ENCODE data around the gene NAA15. TPM values are rescaled to one million over a fixed set of nuclear protein-coding genes. Genes with fewer than 3 reads are reported as not detected.

The NAA15 gene
- total RNA-seq, 1 donor from 2014 or later, result 86.7 TPM

- Mint-ChIP-seq H3K27me3 (ENCODE audit: low read depth) (peaks cover 67% of the 10 kb centered on the region), H3K27ac (no peak overlapping the region), H3K36me3 (ENCODE audit: low read depth) (peaks cover 8% of the 10 kb centered on the region), H3K4me1 (ENCODE audit: low read depth) (peaks cover 14% of the 10 kb centered on the region), H3K9me3 (peaks cover 7% of the 10 kb centered on the region), H3K4me3 (ENCODE audit: low read depth) (peak overlapping the region; percentile 72)
- intact Hi-C loops (cut with micrococcal nuclease), result no loop called here
- DNase-seq (ENCODE audit: low spot score), result no peak
Observed at GRCh38 chr4:139278912-139279759, 22.2 kb upstream of the NAA15 start.

GRCh38 chr4:139279760-139280620, 21.3 kb upstream of the NAA15 start, which contains the start of gene MGARP:
Gene MGARP (minus strand): TSS chr4:139280225. CDS start chr4:139280158, 67 bp downstream.
- Mint-ChIP-seq H3K27me3 (ENCODE audit: low read depth) (peaks cover 67% of the 10 kb centered on the region), H3K27ac (no peak within 1 kb of the TSS), H3K9me3 (peaks cover 16% of the 10 kb centered on the region), H3K4me3 (ENCODE audit: low read depth) (peak within 1 kb of the TSS; percentile 72), H3K36me3 (ENCODE audit: low read depth) (peaks cover 16% of the 10 kb centered on the region), H3K4me1 (ENCODE audit: low read depth) (peaks cover 14% of the 10 kb centered on the region)
- intact Hi-C loops (cut with micrococcal nuclease), result loop anchor here (2.0 kb wide), 2 partner anchors 13 to 15 kb away; no protein-coding TSS in a partner anchor
- no peak for DNase-seq (ENCODE audit: low spot score)

- Mint-ChIP-seq H3K36me3 (ENCODE audit: low read depth) (peaks cover 22% of the 10 kb centered on the region), H3K4me1 (ENCODE audit: low read depth) (peaks cover 14% of the 10 kb centered on the region), H3K4me3 (ENCODE audit: low read depth) (no peak overlapping the region), H3K9me3 (peaks cover 22% of the 10 kb centered on the region), H3K27me3 (ENCODE audit: low read depth) (peaks cover 54% of the 10 kb centered on the region), H3K27ac (no peak overlapping the region)
- intact Hi-C loops (cut with micrococcal nuclease), result no loop called here
- DNase-seq (ENCODE audit: low spot score), result no peak
Observed at GRCh38 chr4:139282065-139282720, 19.1 kb upstream of the NAA15 start.

GRCh38 chr4:139282721-139283075, 18.6 kb upstream of the NAA15 start:
- H3K4me3 Mint-ChIP-seq (ENCODE audit: low read depth), result no peak overlapping the region
- H3K27me3 Mint-ChIP-seq (ENCODE audit: low read depth), result peaks cover 50% of the 10 kb centered on the region
- peaks cover 14% of the 10 kb centered on the region for H3K4me1 Mint-ChIP-seq (ENCODE audit: low read depth)
- no peak for DNase-seq (ENCODE audit: low spot score)
- intact Hi-C loops (cut with micrococcal nuclease), result no loop called here
- peaks cover 22% of the 10 kb centered on the region for H3K9me3 Mint-ChIP-seq
- peaks cover 22% of the 10 kb centered on the region for H3K36me3 Mint-ChIP-seq (ENCODE audit: low read depth)
- no peak overlapping the region for H3K27ac Mint-ChIP-seq

GRCh38 chr4:139286186-139286698, 15.1 kb upstream of the NAA15 start:
- Mint-ChIP-seq H3K9me3 (peaks cover 22% of the 10 kb centered on the region), H3K4me1 (ENCODE audit: low read depth) (no peaks in the 10 kb centered on the region), H3K36me3 (ENCODE audit: low read depth) (peaks cover 37% of the 10 kb centered on the region), H3K4me3 (ENCODE audit: low read depth) (no peak overlapping the region), H3K27me3 (ENCODE audit: low read depth) (peaks cover 17% of the 10 kb centered on the region), H3K27ac (no peak overlapping the region)
- intact Hi-C loops (cut with micrococcal nuclease), result no loop called here
- DNase-seq (ENCODE audit: low spot score), result no peak

GRCh38 chr4:139295206-139295941, 5.9 kb upstream of the NAA15 start:
- H3K27ac Mint-ChIP-seq, result peak overlapping the region; percentile 96
- H3K36me3 Mint-ChIP-seq (ENCODE audit: low read depth), result peaks cover 28% of the 10 kb centered on the region
- H3K4me3 Mint-ChIP-seq (ENCODE audit: low read depth), result peak overlapping the region; percentile 96
- DNase-seq (ENCODE audit: low spot score), result peak; percentile 91
- peaks cover 28% of the 10 kb centered on the region for H3K4me1 Mint-ChIP-seq (ENCODE audit: low read depth)
- intact Hi-C loops (cut with micrococcal nuclease), result loop anchor here (1.0 to 5.0 kb wide), 7 partner anchors 15 to 280 kb away; partner anchors contain the start of genes MGARP and NOCT
- no peaks in the 10 kb centered on the region for H3K27me3 Mint-ChIP-seq (ENCODE audit: low read depth)
- H3K9me3 Mint-ChIP-seq, result no peaks in the 10 kb centered on the region

GRCh38 chr4:139295942-139296299, 5.4 kb upstream of the NAA15 start:
- no peak for DNase-seq (ENCODE audit: low spot score)
- intact Hi-C loops (cut with micrococcal nuclease), result loop anchor here (1.0 to 5.0 kb wide), 7 partner anchors 15 to 281 kb away; partner anchors contain the start of genes MGARP and NOCT
- Mint-ChIP-seq H3K9me3 (no peaks in the 10 kb centered on the region), H3K36me3 (ENCODE audit: low read depth) (peaks cover 27% of the 10 kb centered on the region), H3K27ac (peak overlapping the region; percentile 96), H3K4me3 (ENCODE audit: low read depth) (peak overlapping the region; percentile 96), H3K4me1 (ENCODE audit: low read depth) (peaks cover 32% of the 10 kb centered on the region), H3K27me3 (ENCODE audit: low read depth) (no peaks in the 10 kb centered on the region)

- Mint-ChIP-seq H3K27me3 (ENCODE audit: low read depth) (no peaks in the 10 kb centered on the region), H3K4me3 (ENCODE audit: low read depth) (no peak overlapping the region), H3K36me3 (ENCODE audit: low read depth) (peaks cover 25% of the 10 kb centered on the region), H3K4me1 (ENCODE audit: low read depth) (peaks cover 32% of the 10 kb centered on the region), H3K9me3 (no peaks in the 10 kb centered on the region), H3K27ac (no peak overlapping the region)
- DNase-seq (ENCODE audit: low spot score), result no peak
- intact Hi-C loops (cut with micrococcal nuclease), result loop anchor here (5.0 kb wide), 1 partner anchor 35 kb away; no protein-coding TSS in a partner anchor
Observed at GRCh38 chr4:139297001-139297410, 4.3 kb upstream of the NAA15 start.

- peaks cover 46% of the 10 kb centered on the region for H3K4me1 Mint-ChIP-seq (ENCODE audit: low read depth)
- H3K27me3 Mint-ChIP-seq (ENCODE audit: low read depth), result no peaks in the 10 kb centered on the region
- no peaks in the 10 kb centered on the region for H3K9me3 Mint-ChIP-seq
- peak overlapping the region; percentile 98 for H3K4me3 Mint-ChIP-seq (ENCODE audit: low read depth)
- H3K36me3 Mint-ChIP-seq (ENCODE audit: low read depth), result peaks cover 32% of the 10 kb centered on the region
- H3K27ac Mint-ChIP-seq, result peak overlapping the region; percentile 99
- DNase-seq (ENCODE audit: low spot score), result no peak
- intact Hi-C loops (cut with micrococcal nuclease), result loop anchor here (5.0 kb wide), 1 partner anchor 33 kb away; no protein-coding TSS in a partner anchor
Observed at GRCh38 chr4:139299536-139299935, 1.8 kb upstream of the NAA15 start.

- Mint-ChIP-seq H3K4me1 (ENCODE audit: low read depth) (peaks cover 54% of the 10 kb centered on the region), H3K4me3 (ENCODE audit: low read depth) (peak overlapping the region; percentile 98), H3K9me3 (no peaks in the 10 kb centered on the region), H3K36me3 (ENCODE audit: low read depth) (peaks cover 38% of the 10 kb centered on the region), H3K27me3 (ENCODE audit: low read depth) (no peaks in the 10 kb centered on the region), H3K27ac (peak overlapping the region; percentile 99)
- intact Hi-C loops (cut with micrococcal nuclease), result loop anchor here (1.0 to 10.0 kb wide), 8 partner anchors 34 to 1224 kb away; partner anchors contain the start of genes ELMOD2, MAML3 and NOCT
- DNase-seq (ENCODE audit: low spot score), result no peak
Observed at GRCh38 chr4:139300431-139301112, 733 bp upstream of the NAA15 start.
